ENCODE data around the gene MAPK4.

The MAPK4 gene

DNA sequence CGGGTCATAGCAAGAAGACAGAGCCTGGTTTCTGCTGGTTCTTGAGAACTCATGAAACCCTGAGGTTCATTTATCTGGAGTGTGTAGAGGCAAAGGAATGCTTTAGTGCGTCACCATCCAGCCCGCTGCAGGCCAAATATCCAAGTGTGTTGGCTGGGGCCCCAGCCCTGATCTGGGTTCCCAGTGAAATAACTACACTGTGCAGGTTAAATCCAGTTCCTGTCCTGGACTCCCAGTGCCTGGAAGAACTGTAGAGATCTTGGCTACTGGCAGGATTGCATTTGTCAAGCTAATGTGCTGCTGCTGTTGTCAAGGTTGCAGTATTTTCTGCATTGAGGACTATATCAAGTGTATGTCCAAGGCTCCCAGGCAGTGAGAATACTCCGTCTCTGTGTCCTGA, 89.9 kb downstream of the MAPK4 start:
- Histone ChIP-seq H4K20me1 (ENCODE audit: insufficient read depth, low read length, poor library complexity, severe bottlenecking) (no peaks in the 10 kb centered on the region), H3K9me2 (replicated peaks; ENCODE audit: low read depth, low read length) (no peaks in the 10 kb centered on the region), H3K9me3 (ENCODE audit: insufficient read depth, low read depth, low read length) (0 out of 2 replicates have a peak, but pooled peaks cover under 1% of the 10 kb centered on the region), H3K4me1 (ENCODE audit: insufficient read depth, low read length, poor library complexity, severe bottlenecking) (no peaks in the 10 kb centered on the region), H3K4me3 (ENCODE audit: low read length, poor library complexity, severe bottlenecking) (no peak overlapping the region), H3F3A (ENCODE audit: low read depth) (no peaks in the 10 kb centered on the region), H3K36me3 (ENCODE audit: insufficient read depth, low read length) (no peaks in the 10 kb centered on the region), H3K9ac (ENCODE audit: low read depth, low read length, poor library complexity, severe bottlenecking) (no peak overlapping the region), H2AFZ (ENCODE audit: low read length) (no peak overlapping the region), H3K79me2 (ENCODE audit: insufficient read depth, low read length) (no peaks in the 10 kb centered on the region), H3K27me3 (ENCODE audit: insufficient read depth, low read length, poor library complexity, severe bottlenecking) (no peaks in the 10 kb centered on the region), H3K4me2 (ENCODE audit: low read depth, low read length, poor library complexity, severe bottlenecking) (no peak overlapping the region)
- TF ChIP-seq EZH2phosphoT487 (IDR thresholded peaks at IDR 0.05; ENCODE audit: borderline replicate concordance) = no peak
- TF ChIP-seq, protein P1, sequence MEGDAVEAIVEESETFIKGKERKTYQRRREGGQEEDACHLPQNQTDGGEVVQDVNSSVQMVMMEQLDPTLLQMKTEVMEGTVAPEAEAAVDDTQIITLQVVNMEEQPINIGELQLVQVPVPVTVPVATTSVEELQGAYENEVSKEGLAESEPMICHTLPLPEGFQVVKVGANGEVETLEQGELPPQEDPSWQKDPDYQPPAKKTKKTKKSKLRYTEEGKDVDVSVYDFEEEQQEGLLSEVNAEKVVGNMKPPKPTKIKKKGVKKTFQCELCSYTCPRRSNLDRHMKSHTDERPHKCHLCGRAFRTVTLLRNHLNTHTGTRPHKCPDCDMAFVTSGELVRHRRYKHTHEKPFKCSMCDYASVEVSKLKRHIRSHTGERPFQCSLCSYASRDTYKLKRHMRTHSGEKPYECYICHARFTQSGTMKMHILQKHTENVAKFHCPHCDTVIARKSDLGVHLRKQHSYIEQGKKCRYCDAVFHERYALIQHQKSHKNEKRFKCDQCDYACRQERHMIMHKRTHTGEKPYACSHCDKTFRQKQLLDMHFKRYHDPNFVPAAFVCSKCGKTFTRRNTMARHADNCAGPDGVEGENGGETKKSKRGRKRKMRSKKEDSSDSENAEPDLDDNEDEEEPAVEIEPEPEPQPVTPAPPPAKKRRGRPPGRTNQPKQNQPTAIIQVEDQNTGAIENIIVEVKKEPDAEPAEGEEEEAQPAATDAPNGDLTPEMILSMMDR (conservative IDR thresholded peaks at IDR 0.05; ENCODE audit: low read length) = no peak

DNA sequence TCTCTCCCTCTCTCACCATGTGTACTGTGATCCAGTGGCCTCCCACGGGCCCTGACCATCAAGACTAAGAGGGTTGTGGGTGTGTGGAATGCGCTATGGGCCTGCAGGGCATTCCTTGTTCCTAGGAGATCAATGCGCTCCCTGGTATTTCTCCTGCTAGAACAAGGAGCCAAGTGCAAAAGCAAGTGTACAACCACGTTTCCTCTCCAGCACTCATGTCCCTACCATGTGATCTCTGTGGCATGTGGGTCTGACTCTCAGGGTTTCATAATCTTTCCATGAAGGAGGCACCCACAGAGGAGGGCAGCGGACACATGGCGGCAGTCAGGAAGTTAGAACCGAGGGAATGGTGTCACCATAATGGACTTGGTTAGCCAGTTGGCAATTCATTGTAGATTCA, 91.4 kb downstream of the MAPK4 start:
- Histone ChIP-seq H2AFZ (ENCODE audit: low read length) (no peak overlapping the region), H3K4me2 (ENCODE audit: low read depth, low read length, poor library complexity, severe bottlenecking) (no peak overlapping the region), H3F3A (ENCODE audit: low read depth) (no peaks in the 10 kb centered on the region), H3K79me2 (ENCODE audit: insufficient read depth, low read length) (no peaks in the 10 kb centered on the region), H4K20me1 (ENCODE audit: insufficient read depth, low read length, poor library complexity, severe bottlenecking) (no peaks in the 10 kb centered on the region), H3K9ac (ENCODE audit: low read depth, low read length, poor library complexity, severe bottlenecking) (no peak overlapping the region), H3K9me2 (replicated peaks; ENCODE audit: low read depth, low read length) (no peaks in the 10 kb centered on the region), H3K27me3 (ENCODE audit: insufficient read depth, low read length, poor library complexity, severe bottlenecking) (no peaks in the 10 kb centered on the region), H3K4me3 (ENCODE audit: low read length, poor library complexity, severe bottlenecking) (no peak overlapping the region), H3K36me3 (ENCODE audit: insufficient read depth, low read length) (no peaks in the 10 kb centered on the region), H3K9me3 (ENCODE audit: insufficient read depth, low read depth, low read length) (peaks cover 3% of the 10 kb centered on the region; the same call in 1 of the 2 replicates), H3K4me1 (ENCODE audit: insufficient read depth, low read length, poor library complexity, severe bottlenecking) (no peaks in the 10 kb centered on the region)
- TF ChIP-seq, protein P1 (conservative IDR thresholded peaks at IDR 0.05; ENCODE audit: low read length) = no peak
- TF ChIP-seq EZH2phosphoT487 (IDR thresholded peaks at IDR 0.05; ENCODE audit: borderline replicate concordance) = no peak

DNA sequence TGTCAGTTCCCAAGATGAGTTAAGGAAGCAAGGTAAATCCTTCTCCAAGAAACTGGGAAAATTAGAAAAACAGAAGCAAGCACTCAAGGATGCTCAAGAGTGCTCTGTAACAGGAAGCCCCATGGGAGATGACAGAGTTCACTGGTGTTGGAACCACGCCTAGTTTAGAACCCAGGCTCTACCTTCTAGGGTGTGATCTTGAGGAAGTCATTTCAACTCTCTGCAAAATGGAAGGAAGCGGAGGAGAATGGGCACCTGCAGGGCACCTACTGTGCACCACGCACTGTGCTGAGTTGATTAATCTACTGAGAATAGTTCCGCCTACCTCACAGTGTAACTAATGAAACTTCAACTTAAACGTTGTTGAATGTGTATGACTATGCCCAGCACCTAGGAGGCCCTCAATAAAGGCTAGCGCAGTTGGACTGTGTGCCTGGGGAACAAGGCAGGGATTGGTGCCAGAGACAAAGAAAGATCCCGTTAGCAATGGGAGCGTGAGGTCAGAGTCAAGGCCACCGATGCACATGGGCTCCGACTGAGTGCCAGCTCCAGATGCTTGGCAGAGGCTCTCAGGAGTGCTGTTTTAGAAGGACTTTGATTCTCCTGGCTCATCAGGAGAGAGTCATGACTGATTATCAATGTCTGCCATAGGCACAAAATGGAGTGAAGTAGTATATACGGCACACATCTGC, 93.7 kb downstream of the MAPK4 start:
- Histone ChIP-seq H3K79me2 (ENCODE audit: insufficient read depth, low read length) (no peaks in the 10 kb centered on the region), H3K4me1 (ENCODE audit: insufficient read depth, low read length, poor library complexity, severe bottlenecking) (no peaks in the 10 kb centered on the region), H3K9me2 (replicated peaks; ENCODE audit: low read depth, low read length) (no peaks in the 10 kb centered on the region), H3K9ac (ENCODE audit: low read depth, low read length, poor library complexity, severe bottlenecking) (no peak overlapping the region), H3K27me3 (ENCODE audit: insufficient read depth, low read length, poor library complexity, severe bottlenecking) (no peaks in the 10 kb centered on the region), H4K20me1 (ENCODE audit: insufficient read depth, low read length, poor library complexity, severe bottlenecking) (no peaks in the 10 kb centered on the region), H3K36me3 (ENCODE audit: insufficient read depth, low read length) (no peaks in the 10 kb centered on the region), H2AFZ (ENCODE audit: low read length) (no peak overlapping the region), H3F3A (ENCODE audit: low read depth) (no peaks in the 10 kb centered on the region), H3K4me2 (ENCODE audit: low read depth, low read length, poor library complexity, severe bottlenecking) (no peak overlapping the region), H3K4me3 (ENCODE audit: low read length, poor library complexity, severe bottlenecking) (no peak overlapping the region), H3K9me3 (ENCODE audit: insufficient read depth, low read depth, low read length) (peaks cover 8% of the 10 kb centered on the region; the same call in 1 of the 2 replicates)
- TF ChIP-seq EZH2phosphoT487 (IDR thresholded peaks at IDR 0.05; ENCODE audit: borderline replicate concordance) = no peak
- TF ChIP-seq, protein P1 (conservative IDR thresholded peaks at IDR 0.05; ENCODE audit: low read length) = no peak
